ENCODE results near the gene REEP6. TPM values are rescaled to one million over a fixed set of nuclear protein-coding genes. Genes with fewer than 3 reads are reported as not detected.
"Not testable (repeated sequence)": the region's sequence is repeated elsewhere in the genome, so short reads cannot be mapped to it uniquely, and the experiment has no call there.

The REEP6 gene
- total RNA-seq, 1 donor from 2014 or later, result 7.5 TPM

DNA sequence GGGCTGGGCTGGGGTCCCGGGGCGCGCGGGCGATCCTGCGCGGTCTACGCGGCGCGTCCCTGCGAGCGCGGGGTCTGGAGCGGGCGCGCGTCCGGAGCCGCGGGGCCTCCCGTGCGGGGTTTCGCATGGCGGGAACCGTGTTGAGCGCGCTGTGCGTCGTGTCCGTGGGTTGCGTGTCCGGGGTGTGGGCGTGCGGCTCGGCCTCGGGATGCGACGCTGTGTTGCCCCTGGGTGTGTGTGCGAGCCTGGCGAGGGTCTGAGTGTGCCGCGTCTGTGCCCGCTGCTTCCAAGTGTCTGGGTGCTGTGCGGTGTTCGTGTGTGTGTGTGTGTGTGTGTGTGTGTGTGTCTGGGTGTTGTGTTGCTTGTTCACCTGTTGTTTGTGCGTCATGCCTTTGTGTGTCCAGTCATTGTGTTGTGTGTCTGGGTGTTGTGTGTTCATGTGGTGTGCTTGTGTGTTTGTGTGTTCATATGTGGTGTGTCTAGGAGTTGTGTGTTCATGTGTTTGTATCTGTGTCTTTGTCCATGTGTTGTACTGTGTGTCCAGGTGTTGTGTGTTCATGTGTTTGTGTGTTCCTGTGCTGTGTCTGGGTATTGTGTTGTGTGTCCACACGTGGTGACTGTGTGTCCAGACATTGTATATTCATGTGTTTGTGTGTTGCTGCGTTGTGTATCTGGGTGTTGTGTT is 33.4 kb downstream of the REEP6 start:
- no peak for DNase-seq

DNA sequence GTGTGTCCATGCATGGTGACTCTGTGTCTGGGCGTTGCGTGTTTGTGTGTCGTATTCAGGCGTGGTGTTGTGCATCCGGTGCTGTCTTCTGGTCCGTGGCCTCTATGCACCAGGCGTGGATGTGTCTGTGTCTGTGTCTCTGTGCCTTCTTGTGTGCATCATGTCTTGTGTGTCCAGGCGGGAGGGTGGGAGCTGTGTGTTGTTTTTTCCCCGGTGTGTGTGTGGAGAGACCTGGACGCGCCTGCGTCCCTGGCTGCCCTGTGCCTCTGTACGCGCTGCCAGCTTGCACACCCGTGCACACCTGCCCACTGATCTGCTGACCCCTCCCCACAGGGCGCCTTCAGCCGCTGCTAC is 34.0 kb downstream of the REEP6 start:
- no peak for DNase-seq

DNA sequence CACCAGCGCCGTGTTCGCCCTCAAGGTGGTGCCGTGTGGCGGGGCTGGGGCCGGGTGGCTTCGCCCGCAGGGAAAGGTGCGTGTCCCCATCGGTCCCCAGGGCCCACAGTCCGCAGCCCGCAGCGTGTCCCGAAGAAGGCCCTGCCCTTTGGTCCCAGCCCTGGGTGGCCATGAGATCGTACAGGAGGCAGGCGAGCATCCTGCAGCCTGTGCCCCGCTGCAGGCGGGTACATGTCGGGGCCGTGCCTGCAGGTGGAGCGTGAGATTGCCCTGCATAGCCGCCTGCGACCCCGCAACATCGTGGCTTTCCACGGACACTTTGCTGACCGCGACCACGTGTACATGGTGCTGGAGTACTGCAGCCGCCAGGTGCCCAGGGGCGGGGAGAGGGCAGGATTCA is 34.4 kb downstream of the REEP6 start:
- DNase-seq, result no peak

DNA sequence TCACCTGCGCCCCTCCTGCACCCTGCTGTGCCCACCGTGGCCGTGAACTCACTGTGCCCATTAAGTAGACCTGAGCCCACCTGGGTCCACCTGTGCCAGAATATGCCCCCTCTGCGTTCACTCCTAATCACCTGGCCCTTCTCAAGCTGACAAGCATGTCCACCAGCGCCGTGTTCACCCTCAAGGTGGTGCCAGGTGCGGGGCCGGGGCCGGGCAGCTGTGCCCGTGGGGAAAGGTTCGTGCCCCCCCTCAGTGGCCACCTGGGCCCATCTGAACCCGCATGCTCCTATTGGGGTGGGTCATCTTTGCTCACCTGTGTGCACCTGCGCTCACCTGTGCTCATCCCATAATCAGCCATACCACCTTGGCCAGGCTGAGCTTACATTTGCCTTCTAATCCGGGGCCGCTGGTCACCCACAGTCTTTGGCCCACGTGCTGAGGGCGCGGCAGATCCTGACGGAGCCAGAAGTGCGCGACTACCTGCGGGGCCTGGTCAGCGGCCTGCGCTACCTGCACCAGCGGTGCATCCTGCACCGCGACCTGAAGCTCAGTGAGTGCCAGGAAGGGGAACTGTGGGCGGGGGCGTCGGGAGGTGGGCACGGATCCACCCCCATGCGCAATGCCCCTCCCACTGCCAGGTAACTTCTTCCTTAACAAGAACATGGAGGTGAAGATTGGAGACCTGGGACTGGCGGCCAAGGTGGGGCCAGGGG is 35.2 kb downstream of the REEP6 start:
- DNase-seq, result no peak

GRCh38 chr19:1526979-1527649 is 36.1 kb downstream of the REEP6 start:
- DNase-seq, result no peak

DNA sequence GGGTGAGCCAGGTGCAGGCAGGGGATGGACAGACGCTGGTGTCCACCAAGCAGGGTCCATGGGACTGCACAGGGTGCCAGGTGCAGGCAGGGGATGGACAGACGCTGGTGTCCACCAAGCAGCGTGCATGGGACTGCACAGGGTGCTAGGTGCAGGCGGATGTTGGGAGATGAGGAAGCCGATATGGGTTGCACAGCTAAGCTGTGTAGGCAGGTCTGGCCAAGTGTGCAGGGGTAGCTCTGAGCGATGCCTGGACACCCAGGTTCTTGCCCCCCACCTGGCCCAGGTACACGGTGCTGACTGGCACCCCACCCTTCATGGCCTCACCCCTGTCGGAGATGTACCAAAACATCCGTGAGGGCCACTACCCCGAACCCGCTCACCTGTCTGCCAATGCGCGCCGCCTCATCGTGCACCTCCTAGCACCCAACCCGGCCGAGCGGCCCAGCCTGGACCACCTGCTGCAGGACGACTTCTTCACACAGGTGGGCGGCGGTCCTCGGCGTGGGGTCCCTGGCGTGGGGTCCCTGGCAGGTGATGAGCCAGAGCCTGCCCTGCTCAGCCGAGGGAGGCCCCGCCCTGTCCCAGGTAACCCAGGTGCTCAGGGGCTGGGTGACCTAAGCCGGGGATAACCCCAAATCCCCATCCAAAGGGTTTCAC is 36.8 kb downstream of the REEP6 start:
- DNase-seq, result no peak

DNA sequence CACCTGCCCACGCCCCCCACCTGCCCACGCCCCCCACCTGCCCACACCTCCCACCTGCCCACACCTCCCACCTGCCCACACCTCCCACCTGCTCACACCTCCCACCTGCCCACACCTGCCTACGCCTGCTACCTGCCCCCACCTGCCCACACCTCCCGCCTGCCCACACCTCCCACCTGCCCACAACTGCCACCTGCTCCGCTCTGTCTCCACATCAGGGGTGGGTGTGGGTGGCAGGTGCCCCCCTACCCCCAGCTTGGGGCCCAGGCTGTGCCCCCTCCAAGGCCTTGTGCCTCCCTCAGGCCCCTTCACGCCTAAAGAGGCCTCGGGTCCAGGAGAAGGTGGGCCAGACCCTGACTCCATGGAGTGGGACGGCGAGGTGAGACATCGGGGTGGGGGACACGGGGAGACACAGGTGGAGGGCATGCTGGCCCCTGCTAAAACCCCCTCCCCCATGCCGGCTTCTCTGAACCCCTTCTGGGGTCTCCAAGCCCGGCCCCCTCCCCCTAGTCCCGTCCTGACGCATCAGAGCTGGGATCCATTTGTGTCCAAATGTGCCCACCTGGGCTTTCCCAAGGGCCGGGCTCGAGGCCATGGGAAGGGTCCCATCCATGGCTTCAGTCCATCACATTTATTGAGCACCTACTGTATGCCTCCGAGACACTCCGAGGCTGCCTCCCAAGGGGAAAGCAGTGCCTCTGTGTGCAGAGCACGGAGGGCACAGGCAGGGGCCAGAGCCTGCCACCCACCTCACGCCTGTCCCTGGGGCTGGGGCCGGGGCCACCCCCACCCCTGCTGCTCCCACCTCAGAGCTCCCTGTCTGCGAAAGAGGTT is 37.8 kb downstream of the REEP6 start:
- DNase-seq, result no peak

GRCh38 chr19:1529430-1529816 is 38.4 kb downstream of the REEP6 start:
- DNase-seq, result no peak

- DNase-seq, result not testable (repeated sequence)
These were observed 39.9 kb downstream of the REEP6 start for GRCh38 chr19:1530856-1531255.

DNA sequence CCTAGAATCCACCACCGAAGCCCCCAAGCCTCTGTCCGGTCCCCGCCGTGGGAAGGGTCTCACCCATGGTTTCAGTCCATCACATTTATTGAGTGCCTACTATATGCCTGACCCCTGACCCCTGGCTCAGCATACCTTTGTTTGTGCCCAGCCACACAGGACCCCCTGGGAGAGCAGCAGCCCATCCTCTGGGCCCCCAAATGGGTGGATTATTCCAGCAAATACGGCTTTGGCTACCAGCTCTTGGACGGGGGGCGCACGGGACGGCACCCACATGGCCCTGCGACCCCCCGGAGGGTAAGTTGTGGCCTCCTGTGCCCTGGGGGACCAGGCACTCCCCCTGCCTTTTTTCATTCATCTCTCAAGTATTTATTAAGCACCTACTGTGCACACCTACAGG is 40.6 kb downstream of the REEP6 start:
- DNase-seq, result no peak

DNA sequence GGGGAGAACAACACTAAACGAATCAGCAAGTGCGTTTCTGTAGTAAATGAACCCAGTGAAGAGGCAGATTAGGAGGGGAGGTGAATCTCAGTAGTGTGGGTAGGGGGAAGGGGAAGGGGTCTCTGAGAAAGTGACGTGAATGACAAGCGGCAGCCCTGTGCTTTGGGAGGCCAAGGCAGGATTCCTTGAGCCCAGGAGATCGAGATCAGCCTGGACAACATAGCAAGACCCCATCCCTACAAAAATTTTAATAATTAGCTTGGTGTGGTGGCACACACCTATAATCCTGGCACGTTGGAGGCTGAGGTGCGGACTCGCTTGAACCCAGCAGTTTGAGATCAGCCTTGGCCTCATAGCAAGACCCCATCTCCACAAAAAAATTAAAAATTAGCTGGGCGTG is 41.0 kb downstream of the REEP6 start:
- no peak for DNase-seq

DNA sequence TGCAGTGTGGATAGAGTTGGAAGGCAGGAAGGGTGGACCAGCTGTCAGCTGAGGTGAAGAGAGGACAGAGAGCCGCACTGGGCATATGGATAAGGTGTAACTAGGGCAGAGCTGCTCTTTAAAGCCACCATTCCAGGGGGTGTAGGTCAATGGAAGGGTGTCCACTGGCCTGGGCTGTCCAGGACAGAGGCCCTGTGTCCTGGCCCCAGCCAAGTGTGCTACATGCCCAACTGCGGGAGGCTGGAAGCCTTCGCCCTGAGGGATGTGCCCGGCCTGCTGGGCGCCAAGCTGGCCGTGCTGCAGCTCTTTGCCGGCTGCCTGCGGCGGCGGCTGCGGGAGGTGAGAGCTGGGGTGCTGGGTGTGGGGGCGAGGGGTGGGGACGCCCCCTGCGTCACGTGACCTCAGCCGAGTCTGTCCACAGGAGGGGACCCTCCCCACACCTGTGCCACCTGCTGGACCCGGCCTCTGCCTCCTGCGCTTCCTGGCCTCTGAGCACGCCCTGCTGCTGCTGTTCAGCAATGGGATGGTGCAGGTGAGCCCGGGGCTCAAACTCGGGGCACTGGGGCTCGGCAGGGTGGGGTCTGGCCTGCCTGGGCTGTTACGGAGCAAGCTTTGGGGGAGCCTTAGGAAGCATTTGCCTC is 42.6 kb downstream of the REEP6 start:
- no peak for DNase-seq

GRCh38 chr19:1534972-1535371 is 44.0 kb downstream of the REEP6 start:
- no peak for DNase-seq

GRCh38 chr19:1535699-1536098 is 44.7 kb downstream of the REEP6 start:
- DNase-seq, result not testable (repeated sequence)

- no peak for DNase-seq
These were observed 48.0 kb downstream of the REEP6 start for GRCh38 chr19:1538978-1539377.

DNA sequence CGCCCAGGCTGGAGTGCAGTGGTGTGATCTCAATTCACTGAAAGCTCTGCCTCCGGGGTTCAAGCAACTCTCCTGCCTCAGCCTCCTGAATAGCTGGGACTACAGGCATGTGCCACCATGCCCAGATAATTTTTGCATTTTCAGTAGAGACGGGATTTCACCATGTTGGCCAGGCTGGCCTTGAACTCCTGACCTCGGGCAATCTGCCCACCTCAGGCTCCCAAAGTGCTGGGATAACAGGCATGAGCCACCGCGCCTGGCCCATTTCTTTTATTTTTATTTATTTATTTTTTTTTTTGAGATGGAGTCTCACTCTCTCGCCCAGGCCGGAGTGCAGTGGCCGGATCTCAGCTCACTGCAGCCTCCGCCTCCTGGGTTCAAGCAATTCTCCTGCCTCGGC is 48.8 kb downstream of the REEP6 start:
- DNase-seq, result not testable (repeated sequence)

DNA sequence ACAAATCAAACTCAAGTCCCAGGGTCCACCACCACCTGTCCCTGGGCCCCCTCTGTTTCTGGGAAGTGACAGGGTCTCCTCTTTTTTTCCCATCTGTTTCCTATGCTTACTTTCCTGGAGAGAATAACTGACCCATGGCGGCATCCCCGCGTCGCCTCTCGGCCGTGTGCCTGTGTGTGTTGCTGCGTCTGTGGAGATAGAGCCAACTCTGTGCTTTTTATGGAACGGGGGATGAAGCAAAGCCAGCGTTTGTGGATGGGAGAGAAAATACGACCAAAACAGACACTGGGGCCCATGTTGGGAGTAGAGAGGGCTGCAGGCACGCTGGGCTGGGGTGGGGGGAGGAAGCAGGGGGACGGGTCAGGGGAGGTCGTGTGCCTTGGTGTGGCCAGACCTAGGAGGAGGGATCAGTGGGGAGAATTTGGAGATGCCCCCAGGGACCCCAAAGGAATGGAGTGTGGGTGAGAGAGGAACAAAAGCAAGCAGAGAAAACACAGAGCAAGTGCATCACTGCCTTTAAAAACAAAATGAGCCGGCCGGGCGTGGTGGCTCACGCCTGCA is 49.5 kb downstream of the REEP6 start:
- peak; percentile 17 for DNase-seq

Data from skin of body (tissue), 2 donors.